ENCODE measurements around the gene NUP58.

DNA sequence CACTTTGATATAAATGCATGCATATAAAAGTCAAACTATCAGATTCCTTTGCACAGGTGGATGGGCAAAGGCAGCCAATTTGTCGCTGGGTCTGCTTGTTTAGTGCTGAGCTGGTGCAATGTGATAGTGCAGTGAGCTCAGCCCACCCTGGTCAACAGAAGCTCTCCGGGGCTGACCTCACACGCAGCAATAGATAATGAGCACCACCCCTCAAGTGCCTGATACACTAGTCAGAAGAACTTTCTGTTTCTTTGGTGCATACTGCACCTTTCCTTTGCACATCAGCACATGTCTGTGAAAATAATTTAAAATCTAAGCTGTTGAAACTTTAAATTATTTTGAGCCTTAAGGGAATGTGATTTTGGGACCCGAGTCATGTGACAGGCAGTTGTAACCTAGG is 90.5 kb downstream of the NUP58 start:
- TF ChIP-seq, protein P1, sequence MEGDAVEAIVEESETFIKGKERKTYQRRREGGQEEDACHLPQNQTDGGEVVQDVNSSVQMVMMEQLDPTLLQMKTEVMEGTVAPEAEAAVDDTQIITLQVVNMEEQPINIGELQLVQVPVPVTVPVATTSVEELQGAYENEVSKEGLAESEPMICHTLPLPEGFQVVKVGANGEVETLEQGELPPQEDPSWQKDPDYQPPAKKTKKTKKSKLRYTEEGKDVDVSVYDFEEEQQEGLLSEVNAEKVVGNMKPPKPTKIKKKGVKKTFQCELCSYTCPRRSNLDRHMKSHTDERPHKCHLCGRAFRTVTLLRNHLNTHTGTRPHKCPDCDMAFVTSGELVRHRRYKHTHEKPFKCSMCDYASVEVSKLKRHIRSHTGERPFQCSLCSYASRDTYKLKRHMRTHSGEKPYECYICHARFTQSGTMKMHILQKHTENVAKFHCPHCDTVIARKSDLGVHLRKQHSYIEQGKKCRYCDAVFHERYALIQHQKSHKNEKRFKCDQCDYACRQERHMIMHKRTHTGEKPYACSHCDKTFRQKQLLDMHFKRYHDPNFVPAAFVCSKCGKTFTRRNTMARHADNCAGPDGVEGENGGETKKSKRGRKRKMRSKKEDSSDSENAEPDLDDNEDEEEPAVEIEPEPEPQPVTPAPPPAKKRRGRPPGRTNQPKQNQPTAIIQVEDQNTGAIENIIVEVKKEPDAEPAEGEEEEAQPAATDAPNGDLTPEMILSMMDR (IDR thresholded peaks at IDR 0.05), result no peak
- no peak for TF ChIP-seq POLR2A (IDR thresholded peaks at IDR 0.05)

All from tibial nerve (tissue), 3 donors.